GM12878 (cell line): ENCODE measurements around the gene LIPM. TPM values are rescaled to one million over a fixed set of nuclear protein-coding genes. Genes with fewer than 3 reads are reported as not detected.

Experiments
- ATAC-seq: fragments of 200-7000 bp; cut with Tn5 transposase; 3 replicates; pipeline ENCODE4 v1.9.1; 2020; ENCODE audit warnings: mild to moderate bottlenecking, moderate library complexity
- BruUV-seq: library from RNA; stranded (reverse); fragments of 400-500 nt; replicated peaks from 2 replicates; lab custom pipeline; 2021; lab: Mats Ljungman, UMichigan
- CTCF ChIA-PET: fragments of 300-600 bp; sonication (Branson Sonifier 250); formaldehyde crosslinking; extraction: SDS; loops from one replicate; lab custom pipeline; 2021; ENCODE audit warnings: inconsistent platforms; lab: Yijun Ruan, JAX
- POLR2A ChIA-PET: fragments of 350-600 bp; formaldehyde crosslinking; extraction: SDS; loops from one replicate; lab custom pipeline; 2021; ENCODE audit warnings: inconsistent platforms; lab: Charles Lee
- RAD21 ChIA-PET: fragments of 300-600 bp; sonication (Branson Sonifier 250); formaldehyde crosslinking; loops from one replicate; lab custom pipeline; 2023; ENCODE audit warnings: antibody characterized with exemption; ENCODE audit not compliant: unreplicated experiment; lab: Charles Lee
- SMC1A ChIA-PET: fragments of 300-600 bp; sonication (Branson Sonifier 250); formaldehyde crosslinking; loops from one replicate; lab custom pipeline; 2023; ENCODE audit not compliant: unreplicated experiment, uncharacterized antibody; lab: Charles Lee
- DNase-seq: peaks from one replicate; pipeline ENCODE4 v3.0.0-alpha.2; 2011; ENCODE audit warnings: low read depth, low spot score
- FAIRE-seq: peaks from 3 replicates; lab custom pipeline; 2011; peaks lifted over from hg19 to GRCh38; lab: Jason Lieb, UNC
- H2AFZ ChIP-seq: 2 replicates; pipeline ENCODE4 v1.6.0; 2011; ENCODE audit warnings: low read depth, low read length, control low read depth; ENCODE audit not compliant: control insufficient read depth
- H3K27ac ChIP-seq: 2 replicates; pipeline ENCODE4 v1.5.1; 2011; ENCODE audit warnings: control low read depth; ENCODE audit not compliant: control insufficient read depth, insufficient read depth
- H3K27me3 ChIP-seq, 2 experiments: replicated peaks in 1 of 2; 2 replicates each; pipeline versions ENCODE4 v1.6.0 to v1.6.1; 2011; ENCODE audit warnings: low read length in 1 of 2; ENCODE audit not compliant: control insufficient read depth in 2 of 2, insufficient read depth in 2 of 2
- H3K36me3 ChIP-seq, 2 experiments: 2 replicates each; pipeline ENCODE4 v1.5.1; 2011; ENCODE audit warnings: low read length in 1 of 2; ENCODE audit not compliant: control insufficient read depth in 2 of 2, insufficient read depth in 2 of 2
- H3K4me1 ChIP-seq: 2 replicates; pipeline ENCODE4 v1.6.1; 2011; ENCODE audit warnings: mild to moderate bottlenecking, low read length, moderate library complexity, mixed read lengths; ENCODE audit not compliant: control insufficient read depth, insufficient read depth
- H3K4me2 ChIP-seq: 2 replicates; pipeline ENCODE4 v1.6.0; 2011; ENCODE audit warnings: control low read depth; ENCODE audit not compliant: control insufficient read depth, insufficient read depth
- H3K4me3 ChIP-seq: fragments of 200-600 bp; sonication (generic); 2 replicates; pipeline ENCODE4 v1.5.1; 2016
- H3K79me2 ChIP-seq: 2 replicates; pipeline ENCODE4 v1.6.0; 2011; ENCODE audit warnings: low read length; ENCODE audit not compliant: control insufficient read depth, insufficient read depth
- H3K9ac ChIP-seq: 2 replicates; pipeline ENCODE4 v1.8.0; 2011; ENCODE audit warnings: low read length, control low read depth, mixed read lengths; ENCODE audit not compliant: control insufficient read depth, insufficient read depth
- H3K9me3 ChIP-seq: replicated peaks from 3 replicates; pipeline ENCODE4 v1.5.1; 2011; ENCODE audit warnings: mild to moderate bottlenecking, low read length; ENCODE audit not compliant: control insufficient read depth, insufficient read depth
- H4K20me1 ChIP-seq: 2 replicates; pipeline ENCODE4 v1.6.0; 2011; ENCODE audit not compliant: control insufficient read depth, insufficient read depth
- ATF3 ChIP-seq: IDR thresholded peaks from 2 replicates; pipeline ENCODE4 v1.6.1; 2011; ENCODE audit warnings: low read depth, mild to moderate bottlenecking, low read length, moderate library complexity, borderline replicate concordance; ENCODE audit errors: extremely low read depth
- EGR1 ChIP-seq, 2 experiments: IDR thresholded peaks; 1 replicate in 1 of 2; 2 replicates in 1 of 2; pipeline ENCODE4 v1.6.1; 2011 to 2012; ENCODE audit warnings: low read depth in 2 of 2, low read length in 2 of 2, borderline replicate concordance in 1 of 2, mild to moderate bottlenecking in 1 of 2, moderate library complexity in 1 of 2
- HDAC6 ChIP-seq: fragments of 200-600 bp; sonication (generic); IDR thresholded peaks from one replicate; pipeline ENCODE4 v1.8.0; 2017; ENCODE audit warnings: antibody characterized with exemption; ENCODE audit not compliant: unreplicated experiment
- KAT2A ChIP-seq: conservative IDR thresholded peaks from 2 replicates; pipeline ENCODE4 v1.6.1; 2011; ENCODE audit warnings: low read depth, low read length; ENCODE audit not compliant: control insufficient read depth
- KDM1A ChIP-seq: fragments of 200-600 bp; sonication (generic); IDR thresholded peaks from 2 replicates; pipeline ENCODE4 v1.6.1; 2016; ENCODE audit warnings: borderline replicate concordance
- NFIC ChIP-seq: IDR thresholded peaks from 2 replicates; pipeline ENCODE4 v1.6.1; 2012; ENCODE audit warnings: low read depth, mild to moderate bottlenecking, inconsistent platforms, low read length, moderate library complexity
- RUNX3 ChIP-seq: IDR thresholded peaks from 2 replicates; pipeline ENCODE4 v1.6.1; 2012; ENCODE audit warnings: low read length, inconsistent platforms
- SUPT20H ChIP-seq: IDR thresholded peaks from 2 replicates; pipeline ENCODE4 v1.6.1; 2011; ENCODE audit warnings: low read depth, mild to moderate bottlenecking, low read length, moderate library complexity, borderline replicate concordance; ENCODE audit not compliant: control insufficient read depth
- ZBTB40 ChIP-seq: fragments of 450-650 bp; IDR thresholded peaks from 2 replicates; pipeline ENCODE4 v1.6.1; 2016; ENCODE audit warnings: mild to moderate bottlenecking, moderate library complexity, borderline replicate concordance
- WGBS: methylation state at CpG from one replicate; pipeline ENCODE4 v1.1.6; 2016; ENCODE audit warnings: low lambda C conversion rate; ENCODE audit not compliant: insufficient replicate concordance, insufficient coverage; ENCODE audit errors: missing lambda C conversion rate; 5-methylcytosine and 5-hydroxymethylcytosine counted together
- in situ Hi-C: fragments of 300-500 bp; cut with MboI; formaldehyde crosslinking; loops from 9 replicates; pipeline ENCODE4 v1.14.3; 2018; ENCODE audit warnings: mixed read lengths
- intact Hi-C: fragments of 100-400 bp; cut with micrococcal nuclease; formaldehyde crosslinking; loops from one replicate; pipeline ENCODE4 v1.14.2; 2022; ENCODE audit not compliant: unreplicated experiment
- polyA plus RNA-seq, 11 experiments: library from polyadenylated mRNA; depleted of rRNA in 4 of 11; unstranded in 6 of 11; stranded (reverse) in 5 of 11; fragments of >200 nt; fragmentation: Nextera tagmentation in 4 of 11; fragmentation: Illumina TruSeq in 1 of 11; extraction: Ambion mirVana in 4 of 11; extraction: Trizol in 1 of 11; gene quantifications; 1 replicate in 1 of 11; 2 replicates in 10 of 11; pipeline versions ENCODE4 v1.2.1 to v1.2.3, GENCODE V29; 2011 to 2016; ENCODE audit warnings: inconsistent platforms in 2 of 11, missing spikeins in 2 of 11, low read depth in 1 of 11
- total RNA-seq, 4 experiments: library from RNA; depleted of rRNA in 3 of 4; stranded (reverse); fragments of >200 nt in 3 of 4; fragmentation: Illumina TruSeq in 1 of 4; extraction: Trizol in 1 of 4; gene quantifications; 2 replicates each; pipeline versions ENCODE4 v1.2.1 to v1.2.3, GENCODE V29; 2013 to 2021
- TF ChIP-seq, protein P1 (sequence below): fragments of 450-650 bp; IDR thresholded peaks from 2 replicates; pipeline ENCODE4 v1.6.1; 2018; ENCODE audit warnings: borderline replicate concordance, mild to moderate bottlenecking; ENCODE audit not compliant: partially characterized antibody

Gene LIPM
- total and polyA plus RNA-seq, 10 of the 15 experiments (the other 5 are each of a cell fraction or from before 2014, with no cell fraction given), result not detected

DNA sequence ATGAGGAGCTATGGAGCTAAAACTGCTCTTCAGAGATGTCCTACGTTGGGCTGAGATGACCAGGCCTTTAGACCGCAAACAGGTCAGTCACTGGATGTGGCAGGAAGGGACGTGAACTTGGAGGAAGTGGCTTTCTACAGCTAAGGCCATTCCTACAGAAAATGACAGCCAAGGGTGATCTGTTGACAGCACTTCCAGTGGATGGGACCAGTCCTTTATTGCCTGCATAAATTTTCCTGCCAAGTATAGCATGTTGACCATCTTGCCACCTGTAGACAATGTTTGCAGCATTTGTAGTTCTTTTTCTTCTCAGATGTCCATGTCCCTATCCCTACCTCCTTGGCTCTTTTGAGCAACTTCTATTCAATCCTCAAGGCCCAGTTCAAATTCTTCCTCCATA is 3.4 kb downstream of the LIPM start:
- ChIA-PET RAD21 (no interaction called here), POLR2A (no interaction called here), SMC1A (interaction anchor here (0.7 to 1.9 kb wide), 2 partner anchors 119 to 269 kb away, joined by 3 to 4 read pairs; no protein-coding TSS in a partner anchor), CTCF (interaction anchor here (1.4 kb wide), 1 partner anchor 77 kb away, joined by 9 read pairs; no protein-coding TSS in a partner anchor)
- Histone ChIP-seq H3K4me3 (no peak overlapping the region), H3K9ac (no peak overlapping the region), H3K36me3 (no peaks in the 10 kb centered on the region), H3K79me2 (no peaks in the 10 kb centered on the region), H4K20me1 (no peaks in the 10 kb centered on the region), H2AFZ (no peak overlapping the region), H3K9me3 (no peaks in the 10 kb centered on the region), H3K4me2 (no peak overlapping the region), H3K27ac (no peak overlapping the region), H3K27me3 (peaks cover 0 to under 1% of the 10 kb centered on the region in 2 experiments; a peak in 2 of 4 replicates), H3K4me1 (no peaks in the 10 kb centered on the region)
- no peak for ATAC-seq
- FAIRE-seq, result no peak
- in situ Hi-C loops, result no loop called here
- no TSS peak for BruUV-seq
- TF ChIP-seq KAT2A, result no peak
- no peak for TF ChIP-seq NFIC
- no peak for TF ChIP-seq KDM1A
- no peak for TF ChIP-seq HDAC6
- no peak for TF ChIP-seq RUNX3
- TF ChIP-seq ZBTB40, result no peak
- TF ChIP-seq, protein P1, sequence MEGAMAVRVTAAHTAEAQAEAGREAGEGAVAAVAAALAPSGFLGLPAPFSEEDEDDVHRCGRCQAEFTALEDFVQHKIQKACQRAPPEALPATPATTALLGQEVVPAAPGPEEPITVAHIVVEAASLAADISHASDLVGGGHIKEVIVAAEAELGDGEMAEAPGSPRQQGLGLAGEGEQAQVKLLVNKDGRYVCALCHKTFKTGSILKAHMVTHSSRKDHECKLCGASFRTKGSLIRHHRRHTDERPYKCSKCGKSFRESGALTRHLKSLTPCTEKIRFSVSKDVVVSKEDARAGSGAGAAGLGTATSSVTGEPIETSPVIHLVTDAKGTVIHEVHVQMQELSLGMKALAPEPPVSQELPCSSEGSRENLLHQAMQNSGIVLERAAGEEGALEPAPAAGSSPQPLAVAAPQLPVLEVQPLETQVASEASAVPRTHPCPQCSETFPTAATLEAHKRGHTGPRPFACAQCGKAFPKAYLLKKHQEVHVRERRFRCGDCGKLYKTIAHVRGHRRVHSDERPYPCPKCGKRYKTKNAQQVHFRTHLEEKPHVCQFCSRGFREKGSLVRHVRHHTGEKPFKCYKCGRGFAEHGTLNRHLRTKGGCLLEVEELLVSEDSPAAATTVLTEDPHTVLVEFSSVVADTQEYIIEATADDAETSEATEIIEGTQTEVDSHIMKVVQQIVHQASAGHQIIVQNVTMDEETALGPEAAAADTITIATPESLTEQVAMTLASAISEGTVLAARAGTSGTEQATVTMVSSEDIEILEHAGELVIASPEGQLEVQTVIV, result no peak
- no peak for TF ChIP-seq EGR1 (IDR thresholded peaks at IDR 0.05; ENCODE audit: borderline replicate concordance in 1 of 2, low read depth in 2 of 2, low read length in 2 of 2)
- TF ChIP-seq SUPT20H, result no peak
- TF ChIP-seq ATF3, result no peak
- no peak for DNase-seq
- 71% methylated on average over 3 of the region's 3 CpGs for WGBS
- intact Hi-C loops, result no loop called here
